H9 (cell line): ENCODE results near the gene CFHR3. TPM values are rescaled to one million over a fixed set of nuclear protein-coding genes. Genes with fewer than 3 reads are reported as not detected.
"Not testable (repeated sequence)": the region's sequence is repeated elsewhere in the genome, so short reads cannot be mapped to it uniquely, and the experiment has no call there.

Source experiments
- DNase-seq: peaks from one replicate; pipeline ENCODE4 v3.0.0-alpha.2; 2017
- H2AFZ ChIP-seq: one replicate; pipeline ENCODE4 v1.6.1; 2013; ENCODE audit warnings: mild to moderate bottlenecking, low read length, control low read depth, moderate library complexity
- H2AK5ac ChIP-seq: 2 replicates; pipeline ENCODE4 v1.6.1; 2013; ENCODE audit warnings: low read length, control low read depth, mixed read lengths; ENCODE audit not compliant: insufficient read length
- H2BK120ac ChIP-seq: one replicate; pipeline ENCODE4 v1.6.1; 2013; ENCODE audit warnings: low read depth, mild to moderate bottlenecking, low read length, control low read depth, inconsistent platforms; ENCODE audit not compliant: poor library complexity, severe bottlenecking
- H2BK12ac ChIP-seq: 2 replicates; pipeline ENCODE4 v1.6.1; 2013; ENCODE audit warnings: low read length, control low read depth, mixed read lengths, low read depth; ENCODE audit not compliant: insufficient read length
- H2BK15ac ChIP-seq: 2 replicates; pipeline ENCODE4 v1.6.1; 2013; ENCODE audit warnings: low read depth, low read length, control low read depth
- H2BK20ac ChIP-seq: one replicate; pipeline ENCODE4 v1.6.1; 2013; ENCODE audit warnings: low read depth, mild to moderate bottlenecking, low read length, control low read depth, inconsistent platforms; ENCODE audit not compliant: poor library complexity, severe bottlenecking
- H2BK5ac ChIP-seq: 2 replicates; pipeline ENCODE4 v1.6.1; 2013; ENCODE audit warnings: low read length, control low read depth, mixed read lengths; ENCODE audit not compliant: insufficient read length
- H3K14ac ChIP-seq: 2 replicates; pipeline ENCODE4 v1.6.1; 2013; ENCODE audit warnings: low read length, control low read depth; ENCODE audit not compliant: insufficient read depth
- H3K18ac ChIP-seq: 2 replicates; pipeline ENCODE4 v1.6.1; 2013; ENCODE audit warnings: low read depth, mild to moderate bottlenecking, mixed read lengths, low read length, control low read depth; ENCODE audit not compliant: insufficient read length
- H3K23ac ChIP-seq: 2 replicates; pipeline ENCODE4 v1.6.1; 2013; ENCODE audit warnings: low read length, control low read depth, mixed read lengths, low read depth; ENCODE audit not compliant: insufficient read length
- H3K23me2 ChIP-seq: 2 replicates; pipeline ENCODE4 v1.6.1; 2013; ENCODE audit warnings: low read depth, mild to moderate bottlenecking, mixed read lengths, low read length, control low read depth; ENCODE audit not compliant: insufficient read length, poor library complexity, severe bottlenecking
- H3K27ac ChIP-seq: 2 replicates; pipeline ENCODE4 v1.5.1; 2013; ENCODE audit warnings: low read length, control low read depth, mixed read lengths, low read depth; ENCODE audit not compliant: insufficient read length
- H3K27me3 ChIP-seq: 2 replicates; pipeline ENCODE4 v1.6.1; 2013; ENCODE audit warnings: low read length, control low read depth, inconsistent platforms; ENCODE audit not compliant: insufficient read depth
- H3K4ac ChIP-seq: 2 replicates; pipeline ENCODE4 v1.6.1; 2013; ENCODE audit warnings: low read depth, mild to moderate bottlenecking, control low read depth, inconsistent platforms, low read length, moderate library complexity
- H3K4me1 ChIP-seq: 2 replicates; pipeline ENCODE4 v1.6.1; 2013; ENCODE audit warnings: low read length, control low read depth, inconsistent platforms; ENCODE audit not compliant: insufficient read depth
- H3K4me2 ChIP-seq: 2 replicates; pipeline ENCODE4 v1.6.1; 2013; ENCODE audit warnings: low read length, control low read depth, mixed read lengths; ENCODE audit not compliant: insufficient read length, insufficient read depth
- H3K56ac ChIP-seq: 2 replicates; pipeline ENCODE4 v1.6.1; 2013; ENCODE audit warnings: low read depth, mild to moderate bottlenecking, mixed read lengths, low read length, control low read depth; ENCODE audit not compliant: insufficient read length
- H3K79me1 ChIP-seq: 2 replicates; pipeline ENCODE4 v1.6.1; 2013; ENCODE audit warnings: low read depth, mild to moderate bottlenecking, moderate library complexity, low read length, control low read depth, inconsistent platforms; ENCODE audit not compliant: insufficient read depth, poor library complexity, severe bottlenecking
- H3K79me2 ChIP-seq: 2 replicates; pipeline ENCODE4 v1.6.1; 2013; ENCODE audit warnings: low read length, control low read depth, inconsistent platforms; ENCODE audit not compliant: insufficient read depth
- H3K9ac ChIP-seq: 2 replicates; pipeline ENCODE4 v1.6.1; 2013; ENCODE audit warnings: low read length, control low read depth, mixed read lengths; ENCODE audit not compliant: insufficient read length; ENCODE audit errors: extremely low read depth
- H3K9me3 ChIP-seq: one replicate; pipeline ENCODE4 v1.6.1; 2013; ENCODE audit warnings: low read depth, low read length, inconsistent platforms; ENCODE audit not compliant: control insufficient read depth
- H3T11ph ChIP-seq: one replicate; pipeline ENCODE4 v1.6.1; 2013; ENCODE audit warnings: mild to moderate bottlenecking, low read length, control low read depth, inconsistent platforms
- H4K20me1 ChIP-seq: one replicate; pipeline ENCODE4 v1.6.1; 2013; ENCODE audit not compliant: control insufficient read depth, insufficient read length, insufficient read depth
- H4K5ac ChIP-seq: 2 replicates; pipeline ENCODE4 v1.6.1; 2013; ENCODE audit warnings: low read depth, mild to moderate bottlenecking, mixed read lengths, low read length, control low read depth; ENCODE audit not compliant: insufficient read length
- H4K8ac ChIP-seq: replicated peaks from 2 replicates; pipeline ENCODE4 v1.6.1; 2013; ENCODE audit warnings: low read length, control low read depth, mixed read lengths, low read depth; ENCODE audit not compliant: insufficient read length
- H4K91ac ChIP-seq: 2 replicates; pipeline ENCODE4 v1.6.1; 2013; ENCODE audit warnings: low read depth, mild to moderate bottlenecking, moderate library complexity, mixed read lengths, low read length, control low read depth; ENCODE audit not compliant: insufficient read length
- H3K27ac Mint-ChIP-seq, 3 experiments: 2 replicates in 2 of 3; 3 replicates in 1 of 3; pipeline ENCODE4 v1.8.0; 2020 to 2021; ENCODE audit warnings: mixed read lengths in 3 of 3, mild to moderate bottlenecking in 1 of 3, moderate library complexity in 1 of 3
- H3K27me3 Mint-ChIP-seq: 2 replicates; pipeline ENCODE4 v1.8.0; 2021; ENCODE audit warnings: low read depth, mild to moderate bottlenecking, moderate library complexity, mixed read lengths
- H3K36me3 Mint-ChIP-seq, 3 experiments: 2 replicates in 2 of 3; 3 replicates in 1 of 3; pipeline ENCODE4 v1.8.0; 2020 to 2021; ENCODE audit warnings: low read depth in 3 of 3, mixed read lengths in 3 of 3; ENCODE audit not compliant: insufficient read depth in 1 of 3
- H3K4me1 Mint-ChIP-seq, 2 experiments: 2 replicates each; pipeline ENCODE4 v1.8.0; 2020; ENCODE audit warnings: mixed read lengths in 2 of 2
- H3K4me3 Mint-ChIP-seq, 2 experiments: 2 replicates in 1 of 2; 3 replicates in 1 of 2; pipeline ENCODE4 v1.8.0; 2020 to 2021; ENCODE audit warnings: mild to moderate bottlenecking in 2 of 2, mixed read lengths in 2 of 2, moderate library complexity in 1 of 2
- H3K9me3 Mint-ChIP-seq, 2 experiments: 2 replicates in 1 of 2; 3 replicates in 1 of 2; pipeline ENCODE4 v1.8.0; 2020; ENCODE audit warnings: mild to moderate bottlenecking in 2 of 2, mixed read lengths in 2 of 2, moderate library complexity in 1 of 2
- CTCF ChIP-seq: fragments of 200-600 bp; sonication (generic); conservative IDR thresholded peaks from 3 replicates; pipeline ENCODE4 v1.8.0; 2021; ENCODE audit warnings: antibody characterized with exemption, mild to moderate bottlenecking
- WGBS: extraction: QIAGEN DNeasy Blood & Tissue Kit; methylation state at CpG from one replicate; pipeline ENCODE4 v1.1.7; 2013; ENCODE audit warnings: missing lambda C conversion rate, low lambda C conversion rate, mixed read lengths; ENCODE audit not compliant: insufficient read length; ENCODE audit errors: extremely low coverage; 5-methylcytosine and 5-hydroxymethylcytosine counted together
- total RNA-seq: library from RNA; stranded (reverse); gene quantifications from 2 replicates; pipeline ENCODE4 v1.2.1, GENCODE V29; 2021

CFHR3 gene
- total RNA-seq, 1 experiment from 2014 or later: 1.4 TPM

GRCh38 chr1:196779093-196779492, 4.5 kb downstream of the CFHR3 start:
- H4K8ac ChIP-seq: no peak overlapping the region
- H2AFZ ChIP-seq: no peak overlapping the region
- H3K9me3 Mint-ChIP-seq: peaks cover 0 to 5% of the 10 kb centered on the region in 2 experiments; a peak in 2 of 5 replicates

DNA sequence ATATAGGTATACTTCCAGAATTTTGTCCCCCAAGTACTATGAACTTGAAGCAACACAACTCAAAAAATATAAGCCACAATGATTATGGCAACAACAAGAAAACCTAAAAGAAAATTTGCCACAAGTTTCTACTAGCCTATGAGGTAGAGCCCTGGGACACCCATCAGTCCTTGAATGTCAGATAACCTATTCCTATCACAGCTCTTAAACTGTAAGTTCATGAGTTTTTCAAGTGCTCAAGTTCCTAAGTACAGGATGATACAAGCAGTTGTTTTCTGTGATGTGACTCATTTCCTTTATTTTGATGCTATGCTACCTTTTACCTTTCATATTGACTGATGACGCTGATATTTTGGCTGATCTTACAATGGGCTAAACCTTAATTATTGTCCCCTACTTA, 16.6 kb downstream of the CFHR3 start:
- not testable (repeated sequence) for H3K4me3 Mint-ChIP-seq
- WGBS: no CpG with 5 or more reads among the region's 1 CpG

More at GRCh38 chr1:196779093-196779492, 4.5 kb downstream of the CFHR3 start:
- H3K27me3 ChIP-seq: no peaks in the 10 kb centered on the region
- no peak overlapping the region for H3K9ac ChIP-seq
- H3K23ac ChIP-seq: no peak overlapping the region
- H4K91ac ChIP-seq: no peak overlapping the region
- H3K27ac Mint-ChIP-seq: no peak overlapping the region
- no peak for DNase-seq
- no peak overlapping the region for H2BK12ac ChIP-seq
- no peak overlapping the region for H3K4ac ChIP-seq
- no peak overlapping the region for H4K5ac ChIP-seq
- H2AK5ac ChIP-seq: no peak overlapping the region
- H3K14ac ChIP-seq: no peak overlapping the region
- no peak overlapping the region for H3K27ac ChIP-seq
- no peaks in the 10 kb centered on the region for H4K20me1 ChIP-seq
- no peaks in the 10 kb centered on the region for H3K79me1 ChIP-seq
- no peak overlapping the region for H2BK20ac ChIP-seq
- no peaks in the 10 kb centered on the region for H3K4me1 ChIP-seq
- H3K18ac ChIP-seq: no peak overlapping the region
- no peak overlapping the region for H2BK120ac ChIP-seq
- no peak overlapping the region for H3K56ac ChIP-seq
- H3K36me3 Mint-ChIP-seq: no peaks in the 10 kb centered on the region
- no peaks in the 10 kb centered on the region for H3K9me3 ChIP-seq
- H3K4me3 Mint-ChIP-seq: no peak overlapping the region
- no peaks in the 10 kb centered on the region for H3K23me2 ChIP-seq
- no peaks in the 10 kb centered on the region for H3K4me1 Mint-ChIP-seq
- WGBS: no CpG with 5 or more reads among the region's 1 CpG
- peak; percentile 43 for TF ChIP-seq CTCF
- no peak overlapping the region for H3K4me2 ChIP-seq
- H3T11ph ChIP-seq: no peak overlapping the region
- H2BK15ac ChIP-seq: no peak overlapping the region
- no peaks in the 10 kb centered on the region for H3K79me2 ChIP-seq
- no peak overlapping the region for H2BK5ac ChIP-seq
- H3K27me3 Mint-ChIP-seq: no peaks in the 10 kb centered on the region

More for the DNA sequence above, 16.6 kb downstream of the CFHR3 start:
- not testable (repeated sequence) for H3K4me1 ChIP-seq, H3K23ac ChIP-seq, H2AFZ ChIP-seq, H3K27ac Mint-ChIP-seq, H3K79me2 ChIP-seq, H2BK20ac ChIP-seq, H3K27me3 Mint-ChIP-seq, H4K8ac ChIP-seq, H4K5ac ChIP-seq, H3K14ac ChIP-seq, H2BK12ac ChIP-seq, H3K9ac ChIP-seq, H3K4ac ChIP-seq, H3K27me3 ChIP-seq, H4K20me1 ChIP-seq, H3K9me3 ChIP-seq, H3K18ac ChIP-seq, H3K23me2 ChIP-seq, H3T11ph ChIP-seq, H2BK5ac ChIP-seq, H2BK120ac ChIP-seq, H3K79me1 ChIP-seq, H2BK15ac ChIP-seq, H2AK5ac ChIP-seq, DNase-seq, H4K91ac ChIP-seq, H3K4me2 ChIP-seq, H3K56ac ChIP-seq, H3K27ac ChIP-seq
- Mint-ChIP-seq H3K4me1 (peaks cover 18% of the 10 kb centered on the region in 2 experiments), H3K9me3 (peaks cover 8 to 10% of the 10 kb centered on the region in 2 experiments), H3K36me3 (peaks cover 3 to 11% (median 6%) of the 10 kb centered on the region in 3 experiments; a peak in 4 of 7 replicates)
